ENCODE results near the gene TRAF1. TPM values are rescaled to one million over a fixed set of nuclear protein-coding genes. Genes with fewer than 3 reads are reported as not detected.

Gene TRAF1
- total and polyA plus RNA-seq, 2 of the 13 experiments (the other 11 are each of a cell fraction or from before 2014, with no cell fraction given) = 0.44 to 1.0 TPM

- ATAC-seq (no peak), FAIRE-seq (no peak), DNase-seq (ENCODE audit: low spot score) (no peak)
- Histone ChIP-seq H3K36me3 (replicated peaks in 1 of 2; ENCODE audit: control insufficient read depth in 1 of 2, insufficient read depth in 2 of 2, low read length in 2 of 2) (no peaks in the 10 kb centered on the region), H3K27me3 (ENCODE audit: control insufficient read depth in 1 of 2, insufficient read depth in 2 of 2, low read length in 2 of 2) (peaks cover 2 to 17% of the 10 kb centered on the region in 2 experiments; a peak in 2 of 5 replicates), H2AFZ (ENCODE audit: low read length) (no peak overlapping the region), H4K20me1 (ENCODE audit: insufficient read depth, low read length) (no peaks in the 10 kb centered on the region), H3K9me3 (ENCODE audit: low read length) (no peaks in the 10 kb centered on the region), H3K79me2 (ENCODE audit: insufficient read depth, low read length) (no peaks in the 10 kb centered on the region), H3K27ac (ENCODE audit: extremely low read length, insufficient read depth, low read length) (no peak overlapping the region), H3K4me2 (ENCODE audit: low read depth, low read length) (no peak overlapping the region), H3K9ac (ENCODE audit: insufficient read depth, low read depth, low read length) (no peak overlapping the region), H3K4me3 (replicated peaks in 1 of 3; ENCODE audit: insufficient read depth in 1 of 3, low read depth in 2 of 3, low read length in 3 of 3) (no peak overlapping the region), H3K4me1 (ENCODE audit: insufficient read depth, low read length) (peaks cover 26% of the 10 kb centered on the region)
- intact Hi-C loops (cut with micrococcal nuclease; ENCODE audit: unreplicated experiment) (loop anchor here (5.0 kb wide), 1 partner anchor 33 kb away; no protein-coding TSS in a partner anchor), in situ Hi-C loops (cut with HindIII; ENCODE audit: extremely low pct_ligation_motif_present, low pct_unique_long_range_greater_than_20kb) (no loop called here)
- ChIA-PET POLR2A (no interaction called here), CTCF (ENCODE audit: low intra/inter-chr PET ratio, low total read pairs) (no interaction called here)
- peak; percentile 31; the same call in 1 of the 2 replicates for TF ChIP-seq CREB1 (IDR thresholded peaks at IDR 0.05)
- TF ChIP-seq CREB1 (CRISPR knock-in tag; IDR thresholded peaks at IDR 0.05) = no peak
- TF ChIP-seq PHF20 (CRISPR knock-in tag; IDR thresholded peaks at IDR 0.05) = no peak
- TF ChIP-seq CEBPZ (IDR thresholded peaks at IDR 0.05; ENCODE audit: low read length) = no peak
- no peak for TF ChIP-seq HNRNPK (IDR thresholded peaks at IDR 0.05; ENCODE audit: low read depth, low read length, poor library complexity, severe bottlenecking)
- TF ChIP-seq ZFP1 (CRISPR knock-in tag; IDR thresholded peaks at IDR 0.05) = no peak
- TF ChIP-seq ZBTB25 (CRISPR knock-in tag; IDR thresholded peaks at IDR 0.05) = no peak
- WGBS (ENCODE audit: low lambda C conversion rate) = 23% methylated on average over 12 of the region's 13 CpGs
- no TSS peak for BruUV-seq (replicated peaks)
These were observed 830 bp downstream of the TRAF1 start for GRCh38 chr9:120925535-120926396.

Data from HepG2 (cell line).